ENCODE measurements around the gene FBXL13. TPM values are rescaled to one million over a fixed set of nuclear protein-coding genes. Genes with fewer than 3 reads are reported as not detected.

Gene FBXL13
- total and polyA plus RNA-seq, 7 experiments from 2014 or later: 0.44 to 1.9 (median 1.1) TPM; not detected in 1

GRCh38 chr7:102817616-102818573, 256.7 kb downstream of the FBXL13 start:
- no peaks in the 10 kb centered on the region for H3K36me3 ChIP-seq (ENCODE audit: control insufficient read depth in 2 of 3, insufficient read depth in 3 of 3, low read length in 3 of 3)
- H3K27me3 ChIP-seq (ENCODE audit: control insufficient read depth in 2 of 2, insufficient read depth in 2 of 2, low read length in 2 of 2): no peaks in the 10 kb centered on the region
- DNase-seq (no peak), ATAC-seq (no peak)
- H3K9me3 ChIP-seq (ENCODE audit: control insufficient read depth in 2 of 3, low read length in 3 of 3): no peaks in the 10 kb centered on the region
- H3K4me3 ChIP-seq (ENCODE audit: low read length): no peak overlapping the region
- POLR2A ChIA-PET: no interaction called here
- Mint-ChIP-seq H3K4me3 (no peak overlapping the region), H3K27me3 (no peaks in the 10 kb centered on the region), H3K4me1 (peaks cover 0 to 11% (median 0%) of the 10 kb centered on the region in 7 donors), H3K27ac (no peak overlapping the region), H3K36me3 (peaks cover 4 to 42% (median 30%) of the 10 kb centered on the region in 5 donors), H3K9me3 (no peaks in the 10 kb centered on the region)
- CTCF ChIA-PET: no interaction called here
- H3K27ac ChIP-seq (ENCODE audit: low read depth, low read length): no peak overlapping the region
- no peaks in the 10 kb centered on the region for H3K4me1 ChIP-seq (ENCODE audit: control insufficient read depth in 2 of 2, insufficient read depth in 2 of 2, low read length in 2 of 2)
- intact Hi-C loops (cut with micrococcal nuclease): no loop called here

DNA sequence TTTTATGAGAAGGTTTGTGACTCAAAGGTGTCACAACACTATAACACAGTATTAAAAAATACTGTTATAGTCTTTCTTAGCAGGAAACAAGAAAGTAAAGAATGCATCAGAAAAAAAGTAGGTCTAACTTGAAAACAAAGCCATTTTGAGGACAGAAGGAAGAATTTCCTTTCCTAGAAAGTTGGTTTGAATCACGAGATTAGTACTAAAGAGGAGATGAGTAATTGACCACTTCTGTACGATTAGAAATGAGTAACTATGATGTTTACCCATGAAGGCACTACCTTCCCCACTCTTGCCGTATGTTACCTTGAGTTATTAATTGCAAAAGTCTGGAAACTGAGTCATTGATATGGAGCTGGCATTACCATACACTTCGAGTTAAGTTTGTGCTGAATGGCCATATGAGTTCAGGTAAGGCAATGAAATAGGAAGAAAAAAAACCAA, 260.5 kb downstream of the FBXL13 start:
- POLR2A ChIA-PET: no interaction called here
- Mint-ChIP-seq H3K36me3 (peaks cover 4 to 20% (median 17%) of the 10 kb centered on the region in 5 donors), H3K4me3 (no peak overlapping the region), H3K4me1 (peaks cover 0 to 11% (median 0%) of the 10 kb centered on the region in 7 donors), H3K27ac (no peak overlapping the region), H3K9me3 (no peaks in the 10 kb centered on the region), H3K27me3 (no peaks in the 10 kb centered on the region)
- Histone ChIP-seq H3K27me3 (ENCODE audit: control insufficient read depth in 2 of 2, insufficient read depth in 2 of 2, low read length in 2 of 2) (no peaks in the 10 kb centered on the region), H3K36me3 (ENCODE audit: control insufficient read depth in 2 of 3, insufficient read depth in 3 of 3, low read length in 3 of 3) (no peaks in the 10 kb centered on the region), H3K9me3 (ENCODE audit: control insufficient read depth in 2 of 3, low read length in 3 of 3) (no peaks in the 10 kb centered on the region), H3K27ac (ENCODE audit: low read depth, low read length) (no peak overlapping the region), H3K4me1 (ENCODE audit: control insufficient read depth in 2 of 2, insufficient read depth in 2 of 2, low read length in 2 of 2) (no peaks in the 10 kb centered on the region), H3K4me3 (ENCODE audit: low read length) (no peak overlapping the region)
- intact Hi-C loops (cut with micrococcal nuclease): no loop called here
- ATAC-seq (no peak), DNase-seq (no peak)
- CTCF ChIA-PET: no interaction called here

DNA sequence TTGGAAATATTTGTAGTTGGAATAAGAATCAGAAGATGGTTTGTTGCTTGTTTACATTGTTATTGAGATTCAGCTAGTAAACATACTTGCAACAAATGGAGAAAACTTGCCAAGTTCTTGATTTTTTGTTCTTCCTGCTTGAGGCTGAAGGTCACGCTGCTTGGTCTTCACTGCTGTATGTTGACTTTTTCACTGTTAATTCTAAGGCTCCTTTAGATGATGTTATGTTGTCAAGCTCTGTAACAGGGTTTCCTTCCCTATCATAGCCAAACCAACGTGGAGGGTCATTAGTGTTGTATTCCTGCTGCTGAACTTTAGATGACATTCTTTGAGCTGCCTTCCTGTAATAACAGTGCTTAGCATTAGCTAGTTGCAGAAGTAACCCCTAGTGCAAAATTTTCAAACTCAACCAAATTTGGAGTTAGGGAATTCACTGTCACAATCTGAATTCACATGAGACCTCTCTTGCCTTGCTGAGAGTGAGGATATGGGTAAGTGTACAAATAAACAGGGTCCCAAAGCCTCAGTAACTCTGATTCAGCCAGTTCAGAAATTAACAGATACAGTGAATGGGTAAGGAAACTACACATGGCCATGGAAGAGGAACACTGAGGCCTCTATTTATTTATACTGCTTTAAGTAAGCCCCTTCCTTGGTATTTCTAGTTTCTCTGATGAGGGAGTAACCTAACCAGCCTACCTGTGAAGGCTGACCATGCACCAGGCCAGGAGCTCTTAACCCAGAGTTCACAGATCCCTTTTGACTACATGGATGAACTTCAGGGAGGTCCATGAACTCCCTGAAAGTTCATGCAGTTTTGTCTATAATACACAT, 261.2 kb downstream of the FBXL13 start:
- Histone ChIP-seq H3K4me1 (ENCODE audit: control insufficient read depth in 2 of 2, insufficient read depth in 2 of 2, low read length in 2 of 2) (no peaks in the 10 kb centered on the region), H3K4me3 (ENCODE audit: low read length) (no peak overlapping the region), H3K27me3 (ENCODE audit: control insufficient read depth in 2 of 2, insufficient read depth in 2 of 2, low read length in 2 of 2) (no peaks in the 10 kb centered on the region), H3K36me3 (ENCODE audit: control insufficient read depth in 2 of 3, insufficient read depth in 3 of 3, low read length in 3 of 3) (no peaks in the 10 kb centered on the region), H3K27ac (ENCODE audit: low read depth, low read length) (no peak overlapping the region), H3K9me3 (ENCODE audit: control insufficient read depth in 2 of 3, low read length in 3 of 3) (no peaks in the 10 kb centered on the region)
- Mint-ChIP-seq H3K4me3 (no peak overlapping the region), H3K4me1 (peaks cover 0 to 11% (median 0%) of the 10 kb centered on the region in 7 donors), H3K36me3 (peaks cover 4 to 21% (median 15%) of the 10 kb centered on the region in 5 donors), H3K27ac (no peak overlapping the region), H3K27me3 (no peaks in the 10 kb centered on the region), H3K9me3 (no peaks in the 10 kb centered on the region)
- DNase-seq: no peak
- ATAC-seq: no peak
- intact Hi-C loops (cut with micrococcal nuclease): no loop called here
- ChIA-PET CTCF (no interaction called here), POLR2A (no interaction called here)

DNA sequence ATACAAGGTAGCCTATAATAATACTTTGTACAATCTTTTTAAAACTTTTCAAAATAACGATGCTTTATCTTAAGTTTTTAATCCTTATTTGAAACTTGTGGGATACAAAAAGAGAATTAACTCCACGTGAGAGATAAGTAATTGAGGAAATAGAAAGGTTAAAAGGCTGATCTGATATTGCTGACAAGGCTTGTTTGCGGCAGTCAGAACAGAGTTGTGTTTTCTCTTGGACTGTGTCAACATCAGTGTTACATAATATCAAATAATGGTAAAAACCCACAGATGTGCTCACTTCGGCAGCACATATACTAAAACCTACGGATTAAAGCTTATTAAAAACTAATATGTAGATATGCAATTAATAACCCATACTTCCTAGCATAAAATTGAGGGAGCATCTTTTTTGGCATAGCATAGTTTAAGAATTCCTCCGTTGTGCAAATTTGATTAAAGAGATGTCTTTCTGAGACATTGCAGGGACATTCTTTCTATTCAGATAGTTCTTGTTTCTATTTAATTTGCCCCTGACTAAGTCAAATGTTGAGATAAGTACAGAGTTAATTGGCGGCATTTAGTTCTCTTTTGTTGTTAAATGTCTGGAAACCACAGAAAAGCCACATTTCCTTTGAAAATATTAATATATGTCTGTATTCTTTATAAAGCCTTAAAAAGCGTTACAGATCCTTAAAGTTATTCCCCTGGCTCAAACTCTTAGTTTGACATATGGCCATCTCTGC, 262.5 kb downstream of the FBXL13 start:
- H3K9me3 Mint-ChIP-seq: no peaks in the 10 kb centered on the region
- Histone ChIP-seq H3K4me3 (ENCODE audit: low read length) (no peak overlapping the region), H3K27ac (ENCODE audit: low read depth, low read length) (no peak overlapping the region), H3K27me3 (ENCODE audit: control insufficient read depth in 2 of 2, insufficient read depth in 2 of 2, low read length in 2 of 2) (no peaks in the 10 kb centered on the region), H3K4me1 (ENCODE audit: control insufficient read depth in 2 of 2, insufficient read depth in 2 of 2, low read length in 2 of 2) (no peaks in the 10 kb centered on the region), H3K9me3 (ENCODE audit: control insufficient read depth in 2 of 3, low read length in 3 of 3) (no peaks in the 10 kb centered on the region), H3K36me3 (ENCODE audit: control insufficient read depth in 2 of 3, insufficient read depth in 3 of 3, low read length in 3 of 3) (peaks cover 0 to 3% (median 0%) of the 10 kb centered on the region in 3 experiments)
- peaks cover 4 to 23% (median 15%) of the 10 kb centered on the region in 5 donors for H3K36me3 Mint-ChIP-seq
- CTCF ChIA-PET: interaction anchor here (0.9 kb wide), 1 partner anchor 10 kb away, joined by 3 read pairs; no protein-coding TSS in a partner anchor
- no peak overlapping the region for H3K27ac Mint-ChIP-seq
- intact Hi-C loops (cut with micrococcal nuclease): no loop called here
- ATAC-seq: no peak
- peaks cover 0 to 11% (median 0%) of the 10 kb centered on the region in 7 donors for H3K4me1 Mint-ChIP-seq
- H3K27me3 Mint-ChIP-seq: no peaks in the 10 kb centered on the region
- POLR2A ChIA-PET: no interaction called here
- no peak overlapping the region for H3K4me3 Mint-ChIP-seq
- no peak for DNase-seq

DNA sequence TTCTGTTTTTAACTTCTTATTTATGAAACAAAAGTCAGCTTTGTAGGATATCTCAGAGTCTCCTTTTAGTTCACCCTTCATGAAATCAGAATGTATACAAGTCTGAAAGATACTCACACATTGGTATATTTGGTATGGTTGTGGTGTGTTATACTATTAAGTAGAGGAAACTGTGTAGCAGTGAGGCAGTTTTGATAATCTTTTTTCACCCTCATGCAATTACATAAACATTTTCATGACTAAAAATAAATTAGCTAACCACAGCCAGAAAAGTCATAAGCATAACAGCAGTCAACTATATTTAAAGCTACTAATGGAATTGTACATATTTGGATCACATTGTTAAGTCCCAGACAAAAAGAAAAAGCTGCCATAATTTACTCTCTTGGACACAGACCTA, 263.7 kb downstream of the FBXL13 start:
- Histone ChIP-seq H3K36me3 (ENCODE audit: control insufficient read depth in 2 of 3, insufficient read depth in 3 of 3, low read length in 3 of 3) (peaks cover 0 to 3% (median 0%) of the 10 kb centered on the region in 3 experiments), H3K27me3 (ENCODE audit: control insufficient read depth in 2 of 2, insufficient read depth in 2 of 2, low read length in 2 of 2) (no peaks in the 10 kb centered on the region), H3K4me3 (ENCODE audit: low read length) (no peak overlapping the region), H3K27ac (ENCODE audit: low read depth, low read length) (no peak overlapping the region), H3K9me3 (ENCODE audit: control insufficient read depth in 2 of 3, low read length in 3 of 3) (no peaks in the 10 kb centered on the region), H3K4me1 (ENCODE audit: control insufficient read depth in 2 of 2, insufficient read depth in 2 of 2, low read length in 2 of 2) (no peaks in the 10 kb centered on the region)
- no peaks in the 10 kb centered on the region for H3K27me3 Mint-ChIP-seq
- no peaks in the 10 kb centered on the region for H3K9me3 Mint-ChIP-seq
- DNase-seq: no peak
- no peak overlapping the region for H3K4me3 Mint-ChIP-seq
- CTCF ChIA-PET: no interaction called here
- no peak for ATAC-seq
- no peak overlapping the region for H3K27ac Mint-ChIP-seq
- peaks cover 0 to 11% (median 0%) of the 10 kb centered on the region in 7 donors for H3K4me1 Mint-ChIP-seq
- POLR2A ChIA-PET: no interaction called here
- peaks cover 4 to 26% (median 15%) of the 10 kb centered on the region in 5 donors for H3K36me3 Mint-ChIP-seq
- intact Hi-C loops (cut with micrococcal nuclease): no loop called here

DNA sequence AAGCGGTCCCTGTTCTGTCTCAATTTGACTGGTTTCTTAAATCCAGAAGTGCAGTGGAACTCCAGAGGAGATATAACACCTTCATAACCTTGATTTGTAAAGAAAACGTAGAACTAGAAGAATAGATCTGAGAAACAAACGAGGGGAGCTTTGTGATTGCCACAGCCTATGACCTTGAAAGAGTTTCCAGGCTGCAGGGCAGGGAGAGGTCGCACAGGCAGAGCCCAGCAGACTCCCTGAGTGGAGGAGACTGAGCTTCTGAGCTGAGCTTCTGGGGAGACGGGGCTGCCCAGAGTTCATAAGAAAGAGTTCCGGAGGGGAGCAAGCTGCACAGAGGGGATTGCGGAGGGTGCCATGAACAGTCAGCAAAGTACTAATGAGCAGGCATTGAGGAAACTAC, 268.0 kb downstream of the FBXL13 start:
- CTCF ChIA-PET: no interaction called here
- H3K27me3 ChIP-seq (ENCODE audit: control insufficient read depth in 2 of 2, insufficient read depth in 2 of 2, low read length in 2 of 2): no peaks in the 10 kb centered on the region
- DNase-seq (no peak), ATAC-seq (no peak)
- Mint-ChIP-seq H3K27ac (no peak overlapping the region), H3K9me3 (peaks cover 4 to 29% (median 11%) of the 10 kb centered on the region in 11 donors), H3K4me1 (peaks cover 0 to 1% (median 0%) of the 10 kb centered on the region in 7 donors), H3K36me3 (peaks cover 0 to 22% (median 13%) of the 10 kb centered on the region in 5 donors), H3K4me3 (no peak overlapping the region), H3K27me3 (no peaks in the 10 kb centered on the region)
- H3K27ac ChIP-seq (ENCODE audit: low read depth, low read length): no peak overlapping the region
- H3K4me3 ChIP-seq (ENCODE audit: low read length): no peak overlapping the region
- intact Hi-C loops (cut with micrococcal nuclease): no loop called here
- peaks cover 0 to 3% (median 0%) of the 10 kb centered on the region in 3 experiments for H3K36me3 ChIP-seq (ENCODE audit: control insufficient read depth in 2 of 3, insufficient read depth in 3 of 3, low read length in 3 of 3)
- POLR2A ChIA-PET: interaction anchor here (0.7 kb wide), 1 partner anchor 13 kb away, joined by 3 read pairs; no protein-coding TSS in a partner anchor
- no peaks in the 10 kb centered on the region for H3K9me3 ChIP-seq (ENCODE audit: control insufficient read depth in 2 of 3, low read length in 3 of 3)
- H3K4me1 ChIP-seq (ENCODE audit: control insufficient read depth in 2 of 2, insufficient read depth in 2 of 2, low read length in 2 of 2): no peaks in the 10 kb centered on the region
